ENCODE results near the gene ARL8B.
"Not testable (repeated sequence)": the region's sequence is repeated elsewhere in the genome, so short reads cannot be mapped to it uniquely, and the experiment has no call there.

The ARL8B gene

DNA sequence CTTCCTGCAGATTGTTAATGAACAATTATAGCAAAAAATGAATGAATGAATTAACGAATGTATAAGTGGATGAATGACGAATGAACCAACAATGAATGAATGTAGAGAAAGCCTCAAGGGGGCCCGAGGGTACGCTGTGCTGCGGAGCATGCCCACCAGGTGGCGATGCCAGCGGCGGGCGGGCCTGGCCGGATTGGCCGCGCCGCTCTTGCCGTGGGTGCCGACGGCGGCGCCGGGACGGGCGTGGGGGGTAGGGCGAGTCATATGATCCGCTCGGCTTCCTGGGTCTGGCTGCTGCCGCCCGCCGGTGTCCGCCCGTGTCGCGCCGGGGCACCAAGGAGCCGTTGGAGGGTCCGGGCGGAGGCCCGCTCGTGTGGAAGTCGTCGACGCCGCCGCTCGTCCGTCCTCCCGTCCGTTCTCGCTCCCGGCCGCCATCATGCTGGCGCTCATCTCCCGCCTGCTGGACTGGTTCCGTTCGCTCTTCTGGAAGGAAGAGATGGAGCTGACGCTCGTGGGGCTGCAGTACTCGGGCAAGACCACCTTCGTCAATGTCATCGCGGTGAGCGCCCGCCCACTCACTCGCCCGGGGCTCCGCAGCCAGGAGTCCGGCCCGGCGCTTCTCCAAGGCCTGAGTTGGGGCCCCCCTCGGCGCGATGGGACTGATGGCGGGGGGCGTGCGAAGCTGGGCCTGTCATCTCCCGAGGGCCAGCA is at the start of gene ARL8B:
Gene ARL8B (plus strand): TSS at position 263 of the 711 bp plus-strand sequence. CDS start 174 bp downstream, at position 437.
- ATAC-seq, result peak; percentile 95
- no peaks in the 10 kb centered on the region for H3K27me3 Mint-ChIP-seq

GRCh38 chr3:5073374-5074085 is 48.6 kb upstream of the ARL8B start:
- no peak for DNase-seq
- H3K27me3 Mint-ChIP-seq, result peaks cover 11% of the 10 kb centered on the region
- H3K27ac Mint-ChIP-seq, result no peak overlapping the region
- no peak overlapping the region for H3K4me3 Mint-ChIP-seq
- H3K4me1 Mint-ChIP-seq, result peaks cover 6% of the 10 kb centered on the region
- ATAC-seq, result no peak
- H3K9me3 Mint-ChIP-seq, result no peaks in the 10 kb centered on the region
- H3K36me3 Mint-ChIP-seq (ENCODE audit: low read depth), result no peaks in the 10 kb centered on the region

More for the DNA sequence above, at the start of gene ARL8B:
- peaks cover 45% of the 10 kb centered on the region for H3K4me1 Mint-ChIP-seq
- H3K4me3 Mint-ChIP-seq, result peak within 1 kb of the TSS; percentile 83
- no peaks in the 10 kb centered on the region for H3K9me3 Mint-ChIP-seq
- peak; percentile 98 for DNase-seq
- H3K36me3 Mint-ChIP-seq (ENCODE audit: low read depth), result peaks cover 15% of the 10 kb centered on the region
- peak within 1 kb of the TSS; percentile 88 for H3K27ac Mint-ChIP-seq

DNA sequence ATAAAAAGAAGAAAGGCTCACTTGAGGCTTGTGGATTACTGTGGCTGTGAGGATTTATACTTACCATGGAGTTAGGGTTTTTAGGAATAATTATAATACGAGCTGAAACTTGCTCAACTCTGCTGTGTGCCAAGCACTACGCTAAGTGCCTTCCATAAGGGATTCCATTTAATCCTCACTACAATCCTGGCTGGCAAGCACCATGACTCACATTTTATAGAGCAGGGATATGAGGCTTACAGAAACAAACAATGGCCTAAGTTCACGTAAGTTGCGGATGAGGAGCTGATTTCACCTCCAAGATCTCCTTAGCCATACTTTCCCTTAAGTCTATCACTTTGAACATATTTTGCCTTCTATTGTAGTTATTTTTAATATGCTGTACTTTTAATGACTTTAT is 43.9 kb upstream of the ARL8B start:
- ATAC-seq, result no peak
- Mint-ChIP-seq H3K27me3 (peaks cover 4% of the 10 kb centered on the region), H3K9me3 (no peaks in the 10 kb centered on the region), H3K4me3 (no peak overlapping the region), H3K36me3 (ENCODE audit: low read depth) (no peaks in the 10 kb centered on the region), H3K4me1 (no peaks in the 10 kb centered on the region), H3K27ac (no peak overlapping the region)
- DNase-seq, result no peak

DNA sequence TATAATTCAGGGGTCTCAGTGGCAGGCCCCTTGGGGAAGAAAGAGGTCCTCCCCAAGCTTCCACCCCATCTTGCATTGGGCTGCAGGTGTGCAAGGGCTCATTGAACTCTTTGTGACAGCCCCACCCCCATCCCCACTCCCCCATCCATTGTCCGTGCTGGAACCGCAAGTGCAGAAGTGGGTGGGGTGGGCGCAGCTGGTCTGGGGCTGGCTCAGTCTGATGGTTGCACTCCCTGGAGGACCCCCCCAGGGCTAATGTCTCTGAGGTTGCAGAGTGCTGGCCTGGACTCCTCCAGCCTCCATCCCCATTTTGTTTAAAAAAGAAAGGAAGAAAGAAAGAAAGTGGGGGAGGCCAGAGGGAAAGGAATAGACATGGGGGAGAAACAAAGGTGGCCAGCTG is 42.3 kb upstream of the ARL8B start:
- H3K4me1 Mint-ChIP-seq, result no peaks in the 10 kb centered on the region

DNA sequence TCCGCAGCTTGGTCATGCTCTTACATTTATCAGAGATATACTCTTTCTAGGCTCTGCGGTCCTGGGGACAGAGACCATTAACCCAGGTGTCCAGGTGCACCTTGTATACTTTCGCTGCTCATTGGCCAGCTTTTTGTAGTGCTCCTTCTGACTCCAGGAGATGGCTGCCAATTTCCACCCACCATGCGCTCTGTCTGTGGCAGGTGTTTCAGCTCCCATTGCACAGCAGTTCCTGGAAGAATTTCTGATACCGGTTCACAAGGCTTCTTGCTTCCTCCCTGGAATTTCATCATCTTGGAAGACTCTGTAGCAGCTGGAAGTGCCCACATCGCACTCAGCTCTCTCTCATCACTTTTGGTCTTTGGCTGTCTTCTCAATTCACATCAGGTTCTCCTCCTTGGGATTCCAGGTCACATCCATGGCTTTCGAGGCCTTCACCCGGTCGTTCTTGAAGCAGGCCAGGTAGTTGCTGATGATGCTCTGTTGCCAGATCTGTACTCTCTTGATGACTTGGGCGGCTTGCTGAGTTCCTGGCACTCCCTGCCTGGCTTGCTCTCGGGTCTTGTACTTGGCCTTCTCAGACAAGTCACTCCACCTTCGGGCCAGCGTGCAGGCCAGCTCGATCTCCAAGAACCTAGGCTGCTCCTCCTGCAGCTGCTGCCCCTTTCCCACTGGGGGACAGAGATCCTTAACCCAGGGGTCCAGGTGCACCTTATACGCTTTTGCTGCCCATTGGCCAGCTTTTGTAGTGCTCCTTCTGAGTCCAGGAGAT is 41.1 kb upstream of the ARL8B start:
- no peak for DNase-seq
- Mint-ChIP-seq H3K27me3 (no peaks in the 10 kb centered on the region), H3K4me1 (no peaks in the 10 kb centered on the region), H3K9me3 (no peaks in the 10 kb centered on the region), H3K27ac (no peak overlapping the region), H3K36me3 (ENCODE audit: low read depth) (no peaks in the 10 kb centered on the region), H3K4me3 (no peak overlapping the region)
- ATAC-seq, result no peak

More for the DNA sequence above, 42.3 kb upstream of the ARL8B start:
- Mint-ChIP-seq H3K27me3 (no peaks in the 10 kb centered on the region), H3K9me3 (no peaks in the 10 kb centered on the region), H3K4me3 (no peak overlapping the region), H3K27ac (no peak overlapping the region), H3K36me3 (ENCODE audit: low read depth) (no peaks in the 10 kb centered on the region)
- DNase-seq (no peak), ATAC-seq (no peak)

DNA sequence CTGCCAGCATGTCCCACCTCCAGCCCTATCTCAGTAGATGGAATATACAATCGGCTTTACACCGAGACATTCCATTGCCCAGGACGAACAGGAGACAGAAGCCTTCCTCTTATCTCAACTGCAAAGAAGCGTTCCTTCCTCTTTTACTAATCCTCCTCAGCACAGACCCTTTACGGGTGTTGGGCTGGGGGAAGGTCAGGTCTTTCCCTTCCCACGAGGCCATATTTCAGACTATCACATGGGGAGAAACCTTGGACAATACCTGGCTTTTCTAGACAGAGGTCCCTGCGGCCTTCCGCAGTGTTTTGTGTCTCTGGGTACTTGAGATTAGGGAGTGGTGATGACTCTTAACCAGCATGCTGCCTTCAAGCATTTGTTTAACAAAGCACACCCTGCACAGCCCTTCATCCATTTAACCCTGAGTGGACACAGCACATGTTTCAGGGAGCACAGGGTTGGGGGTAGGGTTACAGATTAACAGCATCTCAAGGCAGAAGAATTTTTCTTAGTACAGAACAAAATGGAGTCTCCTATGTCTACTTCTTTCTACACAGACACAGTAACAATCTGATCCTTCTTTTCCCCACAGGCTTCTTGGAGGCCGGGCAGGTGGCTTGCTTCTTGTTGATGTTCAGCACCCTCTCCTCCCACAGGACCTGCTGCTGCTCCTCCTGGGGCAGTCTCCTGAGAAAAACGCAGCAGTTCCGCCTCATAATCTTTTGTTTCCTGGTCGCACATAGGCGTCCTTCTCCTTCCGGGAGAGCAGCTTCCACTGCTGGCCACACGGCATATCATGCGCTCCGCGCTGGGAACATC is 39.9 kb upstream of the ARL8B start:
- not testable (repeated sequence) for ATAC-seq; H3K27me3 Mint-ChIP-seq; DNase-seq; H3K27ac Mint-ChIP-seq; H3K9me3 Mint-ChIP-seq; H3K4me1 Mint-ChIP-seq; H3K36me3 Mint-ChIP-seq (ENCODE audit: low read depth); H3K4me3 Mint-ChIP-seq

DNA sequence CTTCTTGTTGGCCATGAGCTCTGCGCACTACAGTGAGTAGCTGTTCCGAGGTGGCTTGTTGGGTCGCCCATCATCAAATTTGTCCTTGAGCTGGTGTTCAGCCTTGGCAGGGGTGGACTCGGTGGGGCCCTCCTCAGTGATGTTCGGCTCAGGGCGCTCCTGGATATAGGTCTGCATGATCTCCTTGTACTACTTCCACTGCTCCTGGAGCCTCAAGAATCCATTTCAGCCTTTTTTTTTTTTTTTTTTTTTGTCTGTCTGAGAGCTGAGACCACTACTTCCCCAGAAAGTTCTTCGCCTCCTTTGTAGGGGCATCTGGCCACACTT is 39.3 kb upstream of the ARL8B start:
- no peak overlapping the region for H3K4me3 Mint-ChIP-seq
- no peak overlapping the region for H3K27ac Mint-ChIP-seq
- no peak for DNase-seq
- H3K9me3 Mint-ChIP-seq, result no peaks in the 10 kb centered on the region
- ATAC-seq, result no peak
- no peaks in the 10 kb centered on the region for H3K36me3 Mint-ChIP-seq (ENCODE audit: low read depth)
- H3K4me1 Mint-ChIP-seq, result no peaks in the 10 kb centered on the region
- H3K27me3 Mint-ChIP-seq, result no peaks in the 10 kb centered on the region

- ATAC-seq, result no peak
- no peak overlapping the region for H3K4me3 Mint-ChIP-seq
- H3K36me3 Mint-ChIP-seq (ENCODE audit: low read depth), result no peaks in the 10 kb centered on the region
- H3K27ac Mint-ChIP-seq, result no peak overlapping the region
- no peaks in the 10 kb centered on the region for H3K9me3 Mint-ChIP-seq
- peaks cover 2% of the 10 kb centered on the region for H3K27me3 Mint-ChIP-seq
- H3K4me1 Mint-ChIP-seq, result no peaks in the 10 kb centered on the region
- DNase-seq, result no peak
Observed at GRCh38 chr3:5084224-5084623, 37.9 kb upstream of the ARL8B start.

DNA sequence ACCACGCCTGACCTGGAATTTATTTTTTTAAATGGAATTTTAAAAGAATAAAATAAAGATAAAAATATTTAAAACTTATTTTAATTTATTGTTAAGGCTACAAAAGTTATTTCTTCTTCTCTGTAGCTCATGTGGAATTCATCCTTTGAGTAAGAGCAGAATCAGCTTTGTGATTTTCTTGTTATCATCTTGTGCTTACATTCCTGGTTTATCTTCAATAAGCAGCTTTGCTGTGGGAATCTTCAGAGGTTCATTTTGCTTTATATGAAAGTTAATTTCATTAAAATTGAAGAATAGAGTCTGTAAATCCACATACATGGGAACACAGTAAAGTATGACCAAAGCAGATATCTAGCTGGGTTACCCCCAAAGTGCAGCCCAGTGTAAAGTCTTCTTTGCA is 35.4 kb upstream of the ARL8B start:
- no peak for DNase-seq
- Mint-ChIP-seq H3K9me3 (no peaks in the 10 kb centered on the region), H3K4me1 (no peaks in the 10 kb centered on the region), H3K4me3 (no peak overlapping the region), H3K36me3 (ENCODE audit: low read depth) (no peaks in the 10 kb centered on the region), H3K27me3 (peaks cover 2% of the 10 kb centered on the region), H3K27ac (no peak overlapping the region)
- no peak for ATAC-seq

DNA sequence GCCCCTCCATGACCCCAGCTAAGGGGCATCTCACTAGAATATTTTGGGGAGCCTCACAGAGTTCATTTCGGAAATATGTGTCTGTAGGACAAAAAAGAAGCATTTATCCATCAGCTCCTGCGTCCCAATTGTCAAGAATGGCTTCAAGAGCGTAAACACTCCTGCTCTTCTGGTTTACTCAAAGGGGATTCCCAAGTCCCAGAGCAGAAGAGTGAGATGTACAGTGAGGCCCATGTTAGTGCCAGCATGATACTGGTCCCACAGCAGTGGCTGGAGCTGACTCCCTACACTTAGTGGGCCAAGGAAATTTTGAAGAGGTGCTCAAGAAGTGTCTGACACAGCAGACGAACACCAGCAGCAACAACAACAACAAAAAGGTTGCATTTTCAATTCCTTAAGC is 34.9 kb upstream of the ARL8B start:
- H3K36me3 Mint-ChIP-seq (ENCODE audit: low read depth), result no peaks in the 10 kb centered on the region
- no peaks in the 10 kb centered on the region for H3K9me3 Mint-ChIP-seq
- no peak overlapping the region for H3K27ac Mint-ChIP-seq
- DNase-seq (no peak), ATAC-seq (no peak)
- peaks cover 2% of the 10 kb centered on the region for H3K27me3 Mint-ChIP-seq
- H3K4me1 Mint-ChIP-seq, result no peaks in the 10 kb centered on the region
- H3K4me3 Mint-ChIP-seq, result no peak overlapping the region

DNA sequence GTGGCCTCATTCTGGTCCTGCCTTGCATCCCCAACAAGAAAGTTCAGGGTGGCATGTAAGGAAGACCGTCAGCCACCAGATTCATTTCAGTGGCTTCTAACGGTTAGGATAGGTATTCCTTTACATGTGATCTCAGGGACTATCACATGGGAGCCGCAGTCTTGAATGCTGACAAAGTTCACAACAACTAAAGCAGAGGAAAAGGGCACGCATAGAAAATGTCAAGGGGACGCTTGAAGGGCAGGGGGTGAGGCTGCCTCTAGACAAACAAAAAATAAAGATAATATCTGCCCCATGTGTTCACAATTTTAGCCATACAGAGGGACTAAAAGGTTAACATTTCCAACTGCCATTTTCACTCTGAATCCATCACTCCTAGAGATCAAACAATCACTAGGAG is 31.9 kb upstream of the ARL8B start:
- H3K27ac Mint-ChIP-seq, result no peak overlapping the region
- H3K27me3 Mint-ChIP-seq, result peaks cover 10% of the 10 kb centered on the region

DNA sequence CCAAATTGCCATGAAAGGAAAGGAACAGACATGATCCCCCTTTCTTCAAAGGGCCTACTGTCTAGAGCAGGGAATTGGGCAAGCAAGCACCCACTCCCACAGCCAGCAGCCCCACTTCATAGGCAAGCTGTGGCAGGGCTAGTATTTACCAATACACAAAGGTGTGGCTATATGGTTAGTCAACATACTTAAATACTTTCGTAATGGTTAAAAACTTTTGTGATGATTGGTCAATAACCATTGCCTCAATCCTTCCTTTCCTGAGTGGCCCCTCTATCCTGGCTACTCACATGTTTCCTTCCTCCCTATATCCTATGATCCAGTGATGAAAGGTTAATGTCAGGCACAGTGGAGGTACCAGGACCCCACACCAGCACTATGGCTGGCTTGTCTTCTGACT is 30.1 kb upstream of the ARL8B start:
- DNase-seq, result no peak
- no peaks in the 10 kb centered on the region for H3K36me3 Mint-ChIP-seq (ENCODE audit: low read depth)

More for the DNA sequence above, 31.9 kb upstream of the ARL8B start:
- Mint-ChIP-seq H3K4me3 (no peak overlapping the region), H3K9me3 (no peaks in the 10 kb centered on the region), H3K36me3 (ENCODE audit: low read depth) (no peaks in the 10 kb centered on the region), H3K4me1 (no peaks in the 10 kb centered on the region)
- DNase-seq (no peak), ATAC-seq (no peak)

GRCh38 chr3:5093731-5094130 is 28.4 kb upstream of the ARL8B start:
- H3K9me3 Mint-ChIP-seq, result no peaks in the 10 kb centered on the region

More for the DNA sequence above, 30.1 kb upstream of the ARL8B start:
- Mint-ChIP-seq H3K4me3 (no peak overlapping the region), H3K9me3 (no peaks in the 10 kb centered on the region), H3K27ac (no peak overlapping the region), H3K27me3 (peaks cover 21% of the 10 kb centered on the region), H3K4me1 (peaks cover 3% of the 10 kb centered on the region)
- no peak for ATAC-seq

GRCh38 chr3:5095886-5096285 is 26.2 kb upstream of the ARL8B start:
- no peak overlapping the region for H3K27ac Mint-ChIP-seq
- peak overlapping the region; percentile 45 for H3K4me3 Mint-ChIP-seq

More at GRCh38 chr3:5093731-5094130, 28.4 kb upstream of the ARL8B start:
- peaks cover 32% of the 10 kb centered on the region for H3K27me3 Mint-ChIP-seq
- no peak overlapping the region for H3K4me3 Mint-ChIP-seq
- ATAC-seq (no peak), DNase-seq (no peak)
- peaks cover 3% of the 10 kb centered on the region for H3K4me1 Mint-ChIP-seq
- H3K36me3 Mint-ChIP-seq (ENCODE audit: low read depth), result no peaks in the 10 kb centered on the region
- no peak overlapping the region for H3K27ac Mint-ChIP-seq

More at GRCh38 chr3:5095886-5096285, 26.2 kb upstream of the ARL8B start:
- no peaks in the 10 kb centered on the region for H3K36me3 Mint-ChIP-seq (ENCODE audit: low read depth)
- DNase-seq, result peak; percentile 35
- peak; percentile 54 for ATAC-seq
- H3K4me1 Mint-ChIP-seq, result peaks cover 3% of the 10 kb centered on the region
- peaks cover 34% of the 10 kb centered on the region for H3K27me3 Mint-ChIP-seq
- no peaks in the 10 kb centered on the region for H3K9me3 Mint-ChIP-seq
